Measurements from ENCODE around the gene FRMD5.

DNA sequence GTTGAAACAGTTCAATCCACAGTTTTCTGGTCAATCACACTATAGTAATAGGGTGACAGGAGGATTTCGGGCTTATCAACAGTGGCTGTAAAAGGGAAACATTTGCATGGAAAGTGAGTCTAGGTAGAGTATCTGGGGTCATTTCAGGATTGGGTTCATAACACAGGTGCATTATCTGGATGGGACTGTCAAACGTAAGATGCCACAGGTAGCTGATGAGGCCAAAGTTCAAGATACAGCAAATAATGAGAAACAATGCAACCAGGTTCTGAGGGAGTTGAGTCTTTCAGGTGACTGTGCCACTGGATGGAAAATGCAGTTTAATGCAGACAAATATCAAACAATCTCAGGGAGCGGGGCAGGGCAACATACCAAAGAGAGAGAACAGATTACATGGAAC is 306.0 kb downstream of the FRMD5 start:
- TF ChIP-seq POLR2A (IDR thresholded peaks at IDR 0.05) = no peak
- TF ChIP-seq, protein P1, sequence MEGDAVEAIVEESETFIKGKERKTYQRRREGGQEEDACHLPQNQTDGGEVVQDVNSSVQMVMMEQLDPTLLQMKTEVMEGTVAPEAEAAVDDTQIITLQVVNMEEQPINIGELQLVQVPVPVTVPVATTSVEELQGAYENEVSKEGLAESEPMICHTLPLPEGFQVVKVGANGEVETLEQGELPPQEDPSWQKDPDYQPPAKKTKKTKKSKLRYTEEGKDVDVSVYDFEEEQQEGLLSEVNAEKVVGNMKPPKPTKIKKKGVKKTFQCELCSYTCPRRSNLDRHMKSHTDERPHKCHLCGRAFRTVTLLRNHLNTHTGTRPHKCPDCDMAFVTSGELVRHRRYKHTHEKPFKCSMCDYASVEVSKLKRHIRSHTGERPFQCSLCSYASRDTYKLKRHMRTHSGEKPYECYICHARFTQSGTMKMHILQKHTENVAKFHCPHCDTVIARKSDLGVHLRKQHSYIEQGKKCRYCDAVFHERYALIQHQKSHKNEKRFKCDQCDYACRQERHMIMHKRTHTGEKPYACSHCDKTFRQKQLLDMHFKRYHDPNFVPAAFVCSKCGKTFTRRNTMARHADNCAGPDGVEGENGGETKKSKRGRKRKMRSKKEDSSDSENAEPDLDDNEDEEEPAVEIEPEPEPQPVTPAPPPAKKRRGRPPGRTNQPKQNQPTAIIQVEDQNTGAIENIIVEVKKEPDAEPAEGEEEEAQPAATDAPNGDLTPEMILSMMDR (IDR thresholded peaks at IDR 0.05) = no peak

All from lower leg skin (tissue), 3 donors.